PC-3 (cell line): ENCODE results near the gene RUFY3.

Experiments
- EZH2 ChIP-seq: fragments of 300-600 bp; sonication (generic); IDR thresholded peaks from one replicate; pipeline ENCODE4 v1.6.1; 2017; ENCODE audit warnings: antibody characterized with exemption, mild to moderate bottlenecking, low read length; ENCODE audit not compliant: unreplicated experiment
- EZH2phosphoT487 ChIP-seq: fragments of 300-600 bp; sonication (generic); IDR thresholded peaks from 2 replicates; pipeline ENCODE4 v1.6.1; 2018; ENCODE audit warnings: mild to moderate bottlenecking, antibody characterized with exemption, low read length, borderline replicate concordance
- TF ChIP-seq, protein P1 (sequence below): fragments of 300-600 bp; sonication (generic); conservative IDR thresholded peaks from 2 replicates; pipeline ENCODE4 v1.5.1; 2017; ENCODE audit warnings: antibody characterized with exemption, low read depth, mild to moderate bottlenecking, low read length

DNA sequence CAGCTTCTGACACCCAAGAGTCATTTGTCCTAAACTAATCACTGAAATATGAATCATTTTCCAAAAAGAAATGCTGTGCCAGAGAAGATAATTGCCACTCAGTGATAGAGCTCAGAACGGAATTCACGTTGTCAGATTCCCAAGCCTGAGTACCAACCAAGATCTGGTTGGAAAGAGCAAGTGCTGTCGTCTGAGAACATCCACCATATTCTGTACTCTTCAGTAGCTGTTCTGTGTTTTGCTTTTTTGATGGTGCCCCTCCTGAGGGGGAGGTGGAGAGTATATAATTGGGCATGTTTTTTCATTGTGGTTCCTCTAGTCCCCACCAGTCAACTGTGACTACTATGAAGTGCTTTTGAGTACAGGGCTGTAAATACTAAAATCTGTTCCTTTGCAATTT lies 13.2 kb downstream of the RUFY3 start:
- TF ChIP-seq, protein P1, sequence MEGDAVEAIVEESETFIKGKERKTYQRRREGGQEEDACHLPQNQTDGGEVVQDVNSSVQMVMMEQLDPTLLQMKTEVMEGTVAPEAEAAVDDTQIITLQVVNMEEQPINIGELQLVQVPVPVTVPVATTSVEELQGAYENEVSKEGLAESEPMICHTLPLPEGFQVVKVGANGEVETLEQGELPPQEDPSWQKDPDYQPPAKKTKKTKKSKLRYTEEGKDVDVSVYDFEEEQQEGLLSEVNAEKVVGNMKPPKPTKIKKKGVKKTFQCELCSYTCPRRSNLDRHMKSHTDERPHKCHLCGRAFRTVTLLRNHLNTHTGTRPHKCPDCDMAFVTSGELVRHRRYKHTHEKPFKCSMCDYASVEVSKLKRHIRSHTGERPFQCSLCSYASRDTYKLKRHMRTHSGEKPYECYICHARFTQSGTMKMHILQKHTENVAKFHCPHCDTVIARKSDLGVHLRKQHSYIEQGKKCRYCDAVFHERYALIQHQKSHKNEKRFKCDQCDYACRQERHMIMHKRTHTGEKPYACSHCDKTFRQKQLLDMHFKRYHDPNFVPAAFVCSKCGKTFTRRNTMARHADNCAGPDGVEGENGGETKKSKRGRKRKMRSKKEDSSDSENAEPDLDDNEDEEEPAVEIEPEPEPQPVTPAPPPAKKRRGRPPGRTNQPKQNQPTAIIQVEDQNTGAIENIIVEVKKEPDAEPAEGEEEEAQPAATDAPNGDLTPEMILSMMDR, result no peak
- no peak for TF ChIP-seq EZH2phosphoT487
- TF ChIP-seq EZH2, result no peak
